GM08714 (cell line): Measurements from ENCODE around the gene VLDLR.
"Not testable (repeated sequence)": the region's sequence is repeated elsewhere in the genome, so short reads cannot be mapped to it uniquely, and the experiment has no call there.

Source experiments
- H3K4me3 ChIP-seq: fragments of 200-500 bp; sonication (Bioruptor generic); 2 replicates; pipeline ENCODE4 v1.5.1; 2014; ENCODE audit warnings: mild to moderate bottlenecking, low read length, inconsistent platforms
- ZNF274 ChIP-seq: IDR thresholded peaks from 2 replicates; pipeline ENCODE4 v1.6.1; 2012; ENCODE audit warnings: mild to moderate bottlenecking, low read depth, low read length

The VLDLR gene

GRCh38 chr9:2697492-2697891, 75.9 kb downstream of the VLDLR start:
- TF ChIP-seq ZNF274: no peak

GRCh38 chr9:2700398-2700797, 78.8 kb downstream of the VLDLR start:
- TF ChIP-seq ZNF274: no peak
- H3K4me3 ChIP-seq: no peak overlapping the region

More at GRCh38 chr9:2697492-2697891, 75.9 kb downstream of the VLDLR start:
- no peak overlapping the region for H3K4me3 ChIP-seq

GRCh38 chr9:2700909-2701550, 79.4 kb downstream of the VLDLR start:
- TF ChIP-seq ZNF274: no peak
- H3K4me3 ChIP-seq: no peak overlapping the region

- TF ChIP-seq ZNF274: no peak
These were observed 82.9 kb downstream of the VLDLR start for GRCh38 chr9:2704504-2704903.

GRCh38 chr9:2707256-2707655, 85.7 kb downstream of the VLDLR start:
- H3K4me3 ChIP-seq: not testable (repeated sequence)

More at GRCh38 chr9:2704504-2704903, 82.9 kb downstream of the VLDLR start:
- no peak overlapping the region for H3K4me3 ChIP-seq
